ENCODE results near the gene GATA5. TPM values are rescaled to one million over a fixed set of nuclear protein-coding genes. Genes with fewer than 3 reads are reported as not detected.

The GATA5 gene
- polyA plus RNA-seq, 1 experiment, result not detected

- TF ChIP-seq CTCF (IDR thresholded peaks at IDR 0.05; ENCODE audit: low read depth, low read length), result no peak
- Histone ChIP-seq H3K4me3 (ENCODE audit: low read depth, low read length) (no peak overlapping the region), H3K27me3 (ENCODE audit: control insufficient read depth, insufficient read depth, low read length) (peaks cover 57% of the 10 kb centered on the region), H3K9me3 (ENCODE audit: control insufficient read depth, insufficient read depth, low read length) (no peaks in the 10 kb centered on the region; the same call in 1 of the 2 replicates), H3K27ac (ENCODE audit: low read depth, low read length) (no peak overlapping the region)
- ChIA-PET POLR2A (no interaction called here), CTCF (interaction anchor here (0.8 kb wide), 1 partner anchor 11 kb away, joined by 3 read pairs; no protein-coding TSS in a partner anchor)
- no peak for DNase-seq (ENCODE audit: low read depth, low spot score)
These were observed 13.6 kb upstream of the GATA5 start for GRCh38 chr20:62489186-62489931.

- ChIA-PET CTCF (interaction anchor here (1.1 kb wide), 1 partner anchor 11 kb away, joined by 4 read pairs; no protein-coding TSS in a partner anchor), POLR2A (no interaction called here)
- H3K9me3 ChIP-seq (ENCODE audit: control insufficient read depth, insufficient read depth, low read length), result no peaks in the 10 kb centered on the region; the same call in 1 of the 2 replicates
- TF ChIP-seq CTCF (IDR thresholded peaks at IDR 0.05; ENCODE audit: low read depth, low read length), result no peak
- H3K27me3 ChIP-seq (ENCODE audit: control insufficient read depth, insufficient read depth, low read length), result peaks cover 60% of the 10 kb centered on the region
- H3K27ac ChIP-seq (ENCODE audit: low read depth, low read length), result no peak overlapping the region
- H3K4me3 ChIP-seq (ENCODE audit: low read depth, low read length), result no peak overlapping the region
- no peak for DNase-seq (ENCODE audit: low read depth, low spot score)
These were observed 12.7 kb upstream of the GATA5 start for GRCh38 chr20:62488470-62488869.

- DNase-seq (ENCODE audit: low read depth, low spot score), result no peak
- TF ChIP-seq CTCF (IDR thresholded peaks at IDR 0.05; ENCODE audit: low read depth, low read length), result no peak
- POLR2A ChIA-PET, result no interaction called here
These were observed 12.0 kb upstream of the GATA5 start for GRCh38 chr20:62487561-62488354.

GRCh38 chr20:62487118-62487517 lies 11.3 kb upstream of the GATA5 start:
- Histone ChIP-seq H3K27ac (ENCODE audit: low read depth, low read length) (no peak overlapping the region), H3K4me3 (ENCODE audit: low read depth, low read length) (no peak overlapping the region), H3K27me3 (ENCODE audit: control insufficient read depth, insufficient read depth, low read length) (peaks cover 67% of the 10 kb centered on the region), H3K9me3 (ENCODE audit: control insufficient read depth, insufficient read depth, low read length) (no peaks in the 10 kb centered on the region; the same call in 1 of the 2 replicates)
- DNase-seq (ENCODE audit: low read depth, low spot score), result no peak
- CTCF ChIA-PET, result interaction anchor here (0.6 to 1.5 kb wide), 2 partner anchors 13 to 157 kb away, joined by 3 read pairs; no protein-coding TSS in a partner anchor
- no peak for TF ChIP-seq CTCF (IDR thresholded peaks at IDR 0.05; ENCODE audit: low read depth, low read length)
- POLR2A ChIA-PET, result no interaction called here

More at GRCh38 chr20:62487561-62488354, 12.0 kb upstream of the GATA5 start:
- Histone ChIP-seq H3K9me3 (ENCODE audit: control insufficient read depth, insufficient read depth, low read length) (no peaks in the 10 kb centered on the region; the same call in 1 of the 2 replicates), H3K27me3 (ENCODE audit: control insufficient read depth, insufficient read depth, low read length) (peaks cover 65% of the 10 kb centered on the region), H3K4me3 (ENCODE audit: low read depth, low read length) (no peak overlapping the region), H3K27ac (ENCODE audit: low read depth, low read length) (no peak overlapping the region)
- CTCF ChIA-PET, result interaction anchor here (0.6 to 1.5 kb wide), 3 partner anchors 12 to 156 kb away, joined by 3 to 4 read pairs (median 3); no protein-coding TSS in a partner anchor
